GM23338 (cell line): ENCODE measurements around the gene DSEL. TPM values are rescaled to one million over a fixed set of nuclear protein-coding genes. Genes with fewer than 3 reads are reported as not detected.

ENCODE experiments used
- ATAC-seq: fragments of 200-7000 bp; cut with Tn5 transposase; 3 replicates; pipeline ENCODE4 v1.9.1; 2020
- DNase-seq: peaks from one replicate; pipeline ENCODE4 v3.0.0-alpha.2; 2015; ENCODE audit warnings: low spot score
- H2AFZ ChIP-seq: fragments of 200-600 bp; sonication (generic); 2 replicates; pipeline ENCODE4 v1.8.0; 2016; ENCODE audit warnings: antibody characterized with exemption, mild to moderate bottlenecking, moderate library complexity
- H3F3A ChIP-seq: fragments of 200-600 bp; sonication (generic); replicated peaks from 2 replicates; pipeline ENCODE4 v1.8.0; 2017; ENCODE audit warnings: antibody characterized with exemption, mixed run types, low read depth
- H3K27ac ChIP-seq: fragments of 200-600 bp; sonication (generic); 2 replicates; pipeline ENCODE4 v1.6.1; 2016; ENCODE audit warnings: low read depth
- H3K27me3 ChIP-seq: fragments of 200-600 bp; sonication (generic); 2 replicates; pipeline ENCODE4 v1.8.0; 2016; ENCODE audit warnings: mild to moderate bottlenecking, mixed run types, moderate library complexity; ENCODE audit not compliant: insufficient read depth
- H3K36me3 ChIP-seq: fragments of 200-600 bp; sonication (generic); 2 replicates; pipeline ENCODE4 v1.8.0; 2016; ENCODE audit warnings: mild to moderate bottlenecking; ENCODE audit not compliant: insufficient read depth
- H3K4me1 ChIP-seq: fragments of 200-600 bp; sonication (generic); 2 replicates; pipeline ENCODE4 v1.8.0; 2016; ENCODE audit warnings: mild to moderate bottlenecking, moderate library complexity; ENCODE audit not compliant: insufficient read depth
- H3K4me2 ChIP-seq: fragments of 200-600 bp; sonication (generic); 2 replicates; pipeline ENCODE4 v1.7.1; 2017; ENCODE audit warnings: mixed run types
- H3K4me3 ChIP-seq: fragments of 200-600 bp; sonication (generic); 2 replicates; pipeline ENCODE4 v1.6.1; 2016; ENCODE audit warnings: mixed run types
- H3K79me2 ChIP-seq: fragments of 200-600 bp; sonication (generic); replicated peaks from 2 replicates; pipeline ENCODE4 v1.8.0; 2017; ENCODE audit warnings: mild to moderate bottlenecking; ENCODE audit not compliant: insufficient read depth
- H3K9me2 ChIP-seq: fragments of 200-600 bp; sonication (generic); 2 replicates; pipeline ENCODE4 v1.8.0; 2017; ENCODE audit not compliant: insufficient read depth
- H4K20me1 ChIP-seq: fragments of 200-600 bp; sonication (generic); replicated peaks from 2 replicates; pipeline ENCODE4 v1.8.0; 2017; ENCODE audit warnings: mild to moderate bottlenecking; ENCODE audit not compliant: insufficient read depth
- H3K27ac Mint-ChIP-seq: 2 replicates; pipeline ENCODE4 v1.8.0; 2020; ENCODE audit warnings: inconsistent platforms, mild to moderate bottlenecking, moderate library complexity, mixed read lengths
- H3K27me3 Mint-ChIP-seq: 3 replicates; pipeline ENCODE4 v1.8.0; 2022; ENCODE audit warnings: low read depth, mild to moderate bottlenecking, moderate library complexity, mixed read lengths, inconsistent platforms; ENCODE audit not compliant: insufficient read depth, poor library complexity
- H3K36me3 Mint-ChIP-seq: 3 replicates; pipeline ENCODE4 v1.8.0; 2021; ENCODE audit warnings: low read depth, mild to moderate bottlenecking, inconsistent platforms, moderate library complexity, mixed read lengths
- H3K4me1 Mint-ChIP-seq: 3 replicates; pipeline ENCODE4 v1.8.0; 2020; ENCODE audit warnings: mild to moderate bottlenecking, inconsistent platforms, mixed read lengths
- H3K4me3 Mint-ChIP-seq: 3 replicates; pipeline ENCODE4 v1.8.0; 2021; ENCODE audit warnings: moderate library complexity, mild to moderate bottlenecking, inconsistent platforms, mixed read lengths
- H3K9me3 Mint-ChIP-seq: 3 replicates; pipeline ENCODE4 v1.8.0; 2020; ENCODE audit warnings: moderate library complexity, mild to moderate bottlenecking, inconsistent platforms, mixed read lengths
- CREB1 ChIP-seq: fragments of 250-450 bp; sonication (Bioruptor Pico); IDR thresholded peaks from 2 replicates; pipeline ENCODE4 v1.5.0; 2020; ENCODE audit warnings: low read depth, mild to moderate bottlenecking, moderate library complexity
- CTCF ChIP-seq, 2 experiments: fragments of 200-600 bp in 1 of 2; sonication (generic) in 1 of 2; conservative IDR thresholded peaks; 2 replicates each; pipeline versions ENCODE4 v1.5.1 to v1.6.1; 2016 to 2017; ENCODE audit warnings: antibody characterized with exemption in 2 of 2, low read depth in 2 of 2, mild to moderate bottlenecking in 2 of 2, moderate library complexity in 1 of 2
- ETS1 ChIP-seq: IDR thresholded peaks from 2 replicates; pipeline ENCODE4 v1.6.1; 2016; ENCODE audit warnings: antibody characterized with exemption
- EZH2 ChIP-seq: fragments of 200-600 bp; sonication (generic); IDR thresholded peaks from one replicate; pipeline ENCODE4 v1.8.0; 2017; ENCODE audit warnings: antibody characterized with exemption, mild to moderate bottlenecking, low read depth; ENCODE audit not compliant: unreplicated experiment
- EZH2phosphoT487 ChIP-seq: fragments of 200-600 bp; sonication (generic); IDR thresholded peaks from one replicate; pipeline ENCODE4 v1.8.1; 2018; ENCODE audit warnings: antibody characterized with exemption; ENCODE audit not compliant: unreplicated experiment
- JUNB ChIP-seq: IDR thresholded peaks from one replicate; pipeline ENCODE4 v1.6.1; 2016; ENCODE audit warnings: antibody characterized with exemption; ENCODE audit not compliant: unreplicated experiment
- POLR2AphosphoS5 ChIP-seq: IDR thresholded peaks from 2 replicates; pipeline ENCODE4 v1.6.1; 2016; ENCODE audit warnings: antibody characterized with exemption, low read depth
- STAT1 ChIP-seq: IDR thresholded peaks from one replicate; pipeline ENCODE4 v1.6.1; 2016; ENCODE audit warnings: antibody characterized with exemption; ENCODE audit not compliant: unreplicated experiment
- ZNF114 ChIP-seq: fragments of 250-450 bp; sonication (Bioruptor Pico); IDR thresholded peaks from 2 replicates; pipeline ENCODE4 v1.5.0; 2020; ENCODE audit warnings: mild to moderate bottlenecking, moderate library complexity
- ZNF331 ChIP-seq: fragments of 250-450 bp; sonication (Bioruptor Pico); IDR thresholded peaks from 2 replicates; pipeline ENCODE4 v1.5.0; 2020; ENCODE audit warnings: low read depth, mild to moderate bottlenecking, moderate library complexity
- polyA plus RNA-seq: library from polyadenylated mRNA; unstranded; fragments of >200 nt; fragmentation: Nextera tagmentation; extraction: Ambion mirVana; gene quantifications from 2 replicates; pipeline ENCODE4 v1.2.1, GENCODE V29; 2016
- total RNA-seq: library from RNA; depleted of rRNA; stranded (reverse); fragments of >200 nt; shearing (Covaris generic); gene quantifications from 2 replicates; pipeline ENCODE4 v1.2.3, GENCODE V29; 2014
- TF ChIP-seq, protein P1 (sequence below): fragments of 250-450 bp; sonication (Bioruptor Pico); IDR thresholded peaks from 2 replicates; pipeline ENCODE4 v1.5.0; 2020; ENCODE audit warnings: mild to moderate bottlenecking, moderate library complexity

DSEL gene
- total and polyA plus RNA-seq, 2 experiments from 2014 or later: 5.7 to 24.1 TPM

DNA sequence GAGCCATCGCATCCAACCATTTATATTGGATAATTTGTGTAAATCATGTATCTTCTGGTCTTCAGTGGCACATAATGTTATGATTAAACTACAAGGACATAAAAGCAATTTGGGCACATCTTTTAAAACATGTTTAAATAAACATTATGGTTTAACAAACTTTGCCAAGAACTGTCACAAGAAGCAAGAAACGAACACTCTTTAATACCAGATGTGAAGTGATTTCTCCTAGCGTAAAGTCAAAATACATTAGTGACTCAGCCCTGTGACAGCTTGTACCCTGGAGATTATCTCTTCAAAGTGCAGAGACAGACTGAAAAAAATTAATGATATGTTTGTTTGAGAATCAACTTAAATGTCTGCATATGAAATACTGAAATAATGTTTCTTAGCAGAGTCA, 39.9 kb downstream of the DSEL start:
- Histone ChIP-seq H3K4me1 (no peaks in the 10 kb centered on the region), H4K20me1 (no peaks in the 10 kb centered on the region), H3F3A (no peaks in the 10 kb centered on the region), H3K4me3 (no peak overlapping the region), H3K4me2 (no peak overlapping the region), H3K79me2 (no peaks in the 10 kb centered on the region), H3K27ac (no peak overlapping the region), H3K27me3 (no peaks in the 10 kb centered on the region), H2AFZ (no peak overlapping the region), H3K9me2 (no peaks in the 10 kb centered on the region), H3K36me3 (no peaks in the 10 kb centered on the region)
- DNase-seq (no peak), ATAC-seq (no peak)
- no peak overlapping the region for H3K4me3 Mint-ChIP-seq
- no peaks in the 10 kb centered on the region for H3K27me3 Mint-ChIP-seq
- H3K9me3 Mint-ChIP-seq: no peaks in the 10 kb centered on the region
- no peak for TF ChIP-seq ZNF114
- no peak for TF ChIP-seq CTCF (conservative IDR thresholded peaks at IDR 0.05; ENCODE audit: low read depth in 2 of 2)
- TF ChIP-seq JUNB: no peak
- H3K36me3 Mint-ChIP-seq: no peaks in the 10 kb centered on the region
- H3K4me1 Mint-ChIP-seq: peaks cover 3% of the 10 kb centered on the region; the same call in 1 of the 3 replicates
- no peak overlapping the region for H3K27ac Mint-ChIP-seq

DNA sequence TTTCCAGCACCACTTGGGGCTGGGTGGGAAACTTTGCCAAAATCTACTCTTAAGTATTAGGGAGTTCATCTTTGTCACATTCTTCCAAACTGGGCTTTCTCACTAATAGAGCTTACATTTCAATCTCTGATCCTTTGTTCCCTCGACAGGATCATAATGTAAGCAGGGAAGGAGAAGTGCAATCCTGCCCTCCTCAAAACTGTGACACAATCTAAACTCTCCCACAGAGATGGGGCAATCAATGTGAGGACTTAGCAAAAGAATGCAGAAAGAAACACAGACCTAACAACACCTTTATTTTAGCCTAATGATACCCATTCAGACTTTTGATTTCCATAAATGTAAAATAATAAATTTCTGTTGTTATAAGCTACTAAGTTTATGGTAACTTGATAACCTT, 40.8 kb downstream of the DSEL start:
- H3K4me1 ChIP-seq: peaks cover 5% of the 10 kb centered on the region; the same call in 1 of the 2 replicates
- no peaks in the 10 kb centered on the region for H3K36me3 ChIP-seq
- H3K4me3 Mint-ChIP-seq: no peak overlapping the region
- no peaks in the 10 kb centered on the region for H3K27me3 Mint-ChIP-seq
- no peaks in the 10 kb centered on the region for H3F3A ChIP-seq
- H3K36me3 Mint-ChIP-seq: no peaks in the 10 kb centered on the region
- H3K9me3 Mint-ChIP-seq: no peaks in the 10 kb centered on the region
- peaks cover 9% of the 10 kb centered on the region; the same call in 2 of the 3 replicates for H3K4me1 Mint-ChIP-seq
- H3K4me2 ChIP-seq: no peak overlapping the region
- no peaks in the 10 kb centered on the region for H3K79me2 ChIP-seq
- H2AFZ ChIP-seq: no peak overlapping the region
- H3K9me2 ChIP-seq: no peaks in the 10 kb centered on the region
- ATAC-seq (no peak), DNase-seq (no peak)
- no peaks in the 10 kb centered on the region for H4K20me1 ChIP-seq
- no peak overlapping the region for H3K4me3 ChIP-seq
- H3K27ac ChIP-seq: no peak overlapping the region
- no peaks in the 10 kb centered on the region for H3K27me3 ChIP-seq
- no peak overlapping the region; the same call in 1 of the 2 replicates for H3K27ac Mint-ChIP-seq
- TF ChIP-seq ZNF331 (no peak), STAT1 (no peak), JUNB (no peak), ZNF114 (no peak), ETS1 (no peak), CREB1 (CRISPR knock-in tag) (no peak), EZH2phosphoT487 (no peak), EZH2 (no peak), CTCF (conservative IDR thresholded peaks at IDR 0.05; ENCODE audit: low read depth in 2 of 2) (no peak), POLR2AphosphoS5 (no peak)
- TF ChIP-seq, protein P1, sequence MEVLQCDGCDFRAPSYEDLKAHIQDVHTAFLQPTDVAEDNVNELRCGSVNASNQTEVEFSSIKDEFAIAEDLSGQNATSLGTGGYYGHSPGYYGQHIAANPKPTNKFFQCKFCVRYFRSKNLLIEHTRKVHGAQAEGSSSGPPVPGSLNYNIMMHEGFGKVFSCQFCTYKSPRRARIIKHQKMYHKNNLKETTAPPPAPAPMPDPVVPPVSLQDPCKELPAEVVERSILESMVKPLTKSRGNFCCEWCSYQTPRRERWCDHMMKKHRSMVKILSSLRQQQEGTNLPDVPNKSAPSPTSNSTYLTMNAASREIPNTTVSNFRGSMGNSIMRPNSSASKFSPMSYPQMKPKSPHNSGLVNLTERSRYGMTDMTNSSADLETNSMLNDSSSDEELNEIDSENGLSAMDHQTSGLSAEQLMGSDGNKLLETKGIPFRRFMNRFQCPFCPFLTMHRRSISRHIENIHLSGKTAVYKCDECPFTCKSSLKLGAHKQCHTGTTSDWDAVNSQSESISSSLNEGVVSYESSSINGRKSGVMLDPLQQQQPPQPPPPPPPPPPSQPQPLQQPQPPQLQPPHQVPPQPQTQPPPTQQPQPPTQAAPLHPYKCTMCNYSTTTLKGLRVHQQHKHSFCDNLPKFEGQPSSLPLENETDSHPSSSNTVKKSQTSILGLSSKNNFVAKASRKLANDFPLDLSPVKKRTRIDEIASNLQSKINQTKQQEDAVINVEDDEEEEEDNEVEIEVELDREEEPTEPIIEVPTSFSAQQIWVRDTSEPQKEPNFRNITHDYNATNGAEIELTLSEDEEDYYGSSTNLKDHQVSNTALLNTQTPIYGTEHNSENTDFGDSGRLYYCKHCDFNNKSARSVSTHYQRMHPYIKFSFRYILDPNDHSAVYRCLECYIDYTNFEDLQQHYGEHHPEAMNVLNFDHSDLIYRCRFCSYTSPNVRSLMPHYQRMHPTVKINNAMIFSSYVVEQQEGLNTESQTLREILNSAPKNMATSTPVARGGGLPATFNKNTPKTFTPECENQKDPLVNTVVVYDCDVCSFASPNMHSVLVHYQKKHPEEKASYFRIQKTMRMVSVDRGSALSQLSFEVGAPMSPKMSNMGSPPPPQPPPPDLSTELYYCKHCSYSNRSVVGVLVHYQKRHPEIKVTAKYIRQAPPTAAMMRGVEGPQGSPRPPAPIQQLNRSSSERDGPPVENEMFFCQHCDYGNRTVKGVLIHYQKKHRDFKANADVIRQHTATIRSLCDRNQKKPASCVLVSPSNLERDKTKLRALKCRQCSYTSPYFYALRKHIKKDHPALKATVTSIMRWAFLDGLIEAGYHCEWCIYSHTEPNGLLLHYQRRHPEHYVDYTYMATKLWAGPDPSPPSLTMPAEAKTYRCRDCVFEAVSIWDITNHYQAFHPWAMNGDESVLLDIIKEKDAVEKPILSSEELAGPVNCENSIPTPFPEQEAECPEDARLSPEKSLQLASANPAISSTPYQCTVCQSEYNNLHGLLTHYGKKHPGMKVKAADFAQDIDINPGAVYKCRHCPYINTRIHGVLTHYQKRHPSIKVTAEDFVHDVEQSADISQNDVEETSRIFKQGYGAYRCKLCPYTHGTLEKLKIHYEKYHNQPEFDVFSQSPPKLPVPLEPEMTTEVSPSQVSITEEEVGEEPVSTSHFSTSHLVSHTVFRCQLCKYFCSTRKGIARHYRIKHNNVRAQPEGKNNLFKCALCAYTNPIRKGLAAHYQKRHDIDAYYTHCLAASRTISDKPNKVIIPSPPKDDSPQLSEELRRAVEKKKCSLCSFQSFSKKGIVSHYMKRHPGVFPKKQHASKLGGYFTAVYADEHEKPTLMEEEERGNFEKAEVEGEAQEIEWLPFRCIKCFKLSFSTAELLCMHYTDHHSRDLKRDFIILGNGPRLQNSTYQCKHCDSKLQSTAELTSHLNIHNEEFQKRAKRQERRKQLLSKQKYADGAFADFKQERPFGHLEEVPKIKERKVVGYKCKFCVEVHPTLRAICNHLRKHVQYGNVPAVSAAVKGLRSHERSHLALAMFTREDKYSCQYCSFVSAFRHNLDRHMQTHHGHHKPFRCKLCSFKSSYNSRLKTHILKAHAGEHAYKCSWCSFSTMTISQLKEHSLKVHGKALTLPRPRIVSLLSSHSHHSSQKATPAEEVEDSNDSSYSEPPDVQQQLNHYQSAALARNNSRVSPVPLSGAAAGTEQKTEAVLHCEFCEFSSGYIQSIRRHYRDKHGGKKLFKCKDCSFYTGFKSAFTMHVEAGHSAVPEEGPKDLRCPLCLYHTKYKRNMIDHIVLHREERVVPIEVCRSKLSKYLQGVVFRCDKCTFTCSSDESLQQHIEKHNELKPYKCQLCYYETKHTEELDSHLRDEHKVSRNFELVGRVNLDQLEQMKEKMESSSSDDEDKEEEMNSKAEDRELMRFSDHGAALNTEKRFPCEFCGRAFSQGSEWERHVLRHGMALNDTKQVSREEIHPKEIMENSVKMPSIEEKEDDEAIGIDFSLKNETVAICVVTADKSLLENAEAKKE: no peak
